KMS-11 (cell line): Measurements from ENCODE around the gene IL10RA.
A peak's percentile ranks its signal among the peaks of the same experiment; 100 is the strongest.

Experiments used
- H2AFZ ChIP-seq: fragments of 200-600 bp; sonication (generic); 2 replicates; pipeline ENCODE4 v1.6.1; 2016; ENCODE audit warnings: antibody characterized with exemption, mixed run types, low read depth
- H3K27ac ChIP-seq: fragments of 200-600 bp; sonication (generic); 2 replicates; pipeline ENCODE4 v1.6.1; 2016; ENCODE audit warnings: mild to moderate bottlenecking, mixed run types
- H3K27me3 ChIP-seq: fragments of 200-600 bp; sonication (generic); 2 replicates; pipeline ENCODE4 v1.6.1; 2017; ENCODE audit warnings: mild to moderate bottlenecking, low read depth, mixed run types, moderate library complexity; ENCODE audit not compliant: insufficient read depth
- H3K36me3 ChIP-seq: fragments of 200-600 bp; sonication (generic); 2 replicates; pipeline ENCODE4 v1.6.1; 2017; ENCODE audit warnings: mild to moderate bottlenecking, mixed run types; ENCODE audit not compliant: insufficient read depth
- H3K4me1 ChIP-seq: fragments of 200-600 bp; sonication (generic); 2 replicates; pipeline ENCODE4 v1.6.1; 2016; ENCODE audit warnings: mild to moderate bottlenecking, low read depth, mixed run types; ENCODE audit not compliant: poor library complexity, severe bottlenecking
- H3K4me2 ChIP-seq: fragments of 200-600 bp; sonication (generic); 2 replicates; pipeline ENCODE4 v1.7.0; 2016; ENCODE audit warnings: mild to moderate bottlenecking, mixed run types
- H3K4me3 ChIP-seq: fragments of 200-600 bp; sonication (generic); IDR thresholded peaks from 2 replicates; pipeline ENCODE4 v1.6.1; 2017; ENCODE audit warnings: low read depth, low read length, mixed read lengths; ENCODE audit not compliant: insufficient read depth
- H3K79me2 ChIP-seq: fragments of 200-600 bp; sonication (generic); 2 replicates; pipeline ENCODE4 v1.6.1; 2016; ENCODE audit warnings: low read depth, mixed run types; ENCODE audit not compliant: insufficient read depth
- H3K9ac ChIP-seq: fragments of 200-600 bp; sonication (generic); 2 replicates; pipeline ENCODE4 v1.6.1; 2016; ENCODE audit warnings: mild to moderate bottlenecking, mixed run types
- H4K20me1 ChIP-seq: fragments of 200-600 bp; sonication (generic); 2 replicates; pipeline ENCODE4 v1.6.1; 2016; ENCODE audit warnings: mild to moderate bottlenecking, mixed run types; ENCODE audit not compliant: insufficient read depth
- CTCF ChIP-seq: fragments of 200-600 bp; sonication (generic); conservative IDR thresholded peaks from 2 replicates; pipeline ENCODE4 v1.6.1; 2017; ENCODE audit warnings: low read depth, mild to moderate bottlenecking, antibody characterized with exemption, low read length, moderate library complexity, mixed read lengths

The IL10RA gene

GRCh38 chr11:117969160-117969991 is 16.8 kb upstream of the IL10RA start:
- H4K20me1 ChIP-seq: no peaks in the 10 kb centered on the region
- no peak overlapping the region for H3K4me3 ChIP-seq

GRCh38 chr11:117970400-117971024 is 15.7 kb upstream of the IL10RA start:
- Histone ChIP-seq H4K20me1 (no peaks in the 10 kb centered on the region), H3K27me3 (no peaks in the 10 kb centered on the region), H3K4me2 (peak overlapping the region; percentile 17; the same call in 1 of the 2 replicates), H3K36me3 (no peaks in the 10 kb centered on the region), H3K4me3 (no peak overlapping the region), H3K27ac (no peak overlapping the region), H3K4me1 (peaks cover 8% of the 10 kb centered on the region), H3K9ac (no peak overlapping the region), H3K79me2 (no peaks in the 10 kb centered on the region), H2AFZ (no peak overlapping the region)
- TF ChIP-seq CTCF: no peak

More at GRCh38 chr11:117969160-117969991, 16.8 kb upstream of the IL10RA start:
- Histone ChIP-seq H3K36me3 (no peaks in the 10 kb centered on the region), H3K4me1 (peaks cover 8% of the 10 kb centered on the region), H3K4me2 (no peak overlapping the region), H3K27me3 (no peaks in the 10 kb centered on the region), H2AFZ (no peak overlapping the region), H3K27ac (no peak overlapping the region), H3K9ac (no peak overlapping the region), H3K79me2 (no peaks in the 10 kb centered on the region)
- TF ChIP-seq CTCF: no peak

GRCh38 chr11:117972044-117972443 is 14.2 kb upstream of the IL10RA start:
- no peaks in the 10 kb centered on the region for H3K27me3 ChIP-seq
- no peak for TF ChIP-seq CTCF
- no peak overlapping the region for H3K4me2 ChIP-seq
- H3K27ac ChIP-seq: no peak overlapping the region
- H3K4me3 ChIP-seq: no peak overlapping the region
- peaks cover 8% of the 10 kb centered on the region for H3K4me1 ChIP-seq
- no peaks in the 10 kb centered on the region for H3K79me2 ChIP-seq
- no peak overlapping the region for H2AFZ ChIP-seq
- H4K20me1 ChIP-seq: no peaks in the 10 kb centered on the region
- no peaks in the 10 kb centered on the region for H3K36me3 ChIP-seq
- H3K9ac ChIP-seq: no peak overlapping the region

GRCh38 chr11:117972629-117973502 is 13.3 kb upstream of the IL10RA start:
- Histone ChIP-seq H3K27ac (no peak overlapping the region), H3K36me3 (no peaks in the 10 kb centered on the region), H4K20me1 (no peaks in the 10 kb centered on the region), H3K4me3 (no peak overlapping the region), H3K79me2 (no peaks in the 10 kb centered on the region), H3K4me2 (no peak overlapping the region), H3K9ac (no peak overlapping the region), H3K4me1 (peaks cover 8% of the 10 kb centered on the region), H2AFZ (no peak overlapping the region), H3K27me3 (no peaks in the 10 kb centered on the region)
- no peak for TF ChIP-seq CTCF
